SKM-1 treated with dmso at 0.1 percent for 144 hours (cell line): ENCODE results near the gene KHDRBS2.

Experiments
- DNase-seq: peaks from one replicate; lab custom pipeline; 2025; ENCODE audit not compliant: unreplicated experiment; lab: John Stamatoyannopoulos, UW

KHDRBS2 gene

GRCh38 chr6:62192593-62192992 lies 93.4 kb downstream of the KHDRBS2 start:
- DNase-seq, result no peak

GRCh38 chr6:62175195-62175594 lies 110.8 kb downstream of the KHDRBS2 start:
- DNase-seq, result no peak

- no peak for DNase-seq
Measured at GRCh38 chr6:62174548-62174947, 111.5 kb downstream of the KHDRBS2 start.

- no peak for DNase-seq
Measured at GRCh38 chr6:62167736-62168135, 118.3 kb downstream of the KHDRBS2 start.

GRCh38 chr6:62162858-62163257 lies 123.2 kb downstream of the KHDRBS2 start:
- no peak for DNase-seq

GRCh38 chr6:62152796-62153195 lies 133.2 kb downstream of the KHDRBS2 start:
- DNase-seq, result no peak

- DNase-seq, result peak; percentile 55
Measured at GRCh38 chr6:62150048-62150663, 135.9 kb downstream of the KHDRBS2 start.

GRCh38 chr6:62146954-62147853 lies 138.8 kb downstream of the KHDRBS2 start:
- DNase-seq, result no peak

GRCh38 chr6:62129127-62129526 lies 156.9 kb downstream of the KHDRBS2 start:
- DNase-seq, result no peak

- no peak for DNase-seq
Measured at GRCh38 chr6:62119401-62119800, 166.6 kb downstream of the KHDRBS2 start.

- no peak for DNase-seq
Measured at GRCh38 chr6:62103186-62103859, 182.7 kb downstream of the KHDRBS2 start.

- no peak for DNase-seq
Measured at GRCh38 chr6:62102387-62102786, 183.6 kb downstream of the KHDRBS2 start.

GRCh38 chr6:62090442-62091229 lies 195.4 kb downstream of the KHDRBS2 start:
- DNase-seq, result no peak

GRCh38 chr6:62089781-62090180 lies 196.2 kb downstream of the KHDRBS2 start:
- DNase-seq, result no peak

GRCh38 chr6:62086047-62086446 lies 200.0 kb downstream of the KHDRBS2 start:
- DNase-seq, result no peak

- DNase-seq, result no peak
Measured at GRCh38 chr6:62075869-62076268, 210.2 kb downstream of the KHDRBS2 start.

GRCh38 chr6:62059901-62060300 lies 226.1 kb downstream of the KHDRBS2 start:
- no peak for DNase-seq

GRCh38 chr6:62057300-62057699 lies 228.7 kb downstream of the KHDRBS2 start:
- DNase-seq, result no peak

- DNase-seq, result no peak
Measured at GRCh38 chr6:62045502-62045901, 240.5 kb downstream of the KHDRBS2 start.

GRCh38 chr6:62043084-62043483 lies 242.9 kb downstream of the KHDRBS2 start:
- no peak for DNase-seq

- no peak for DNase-seq
Measured at GRCh38 chr6:62042429-62042828, 243.6 kb downstream of the KHDRBS2 start.
